OCI-LY1 (cell line): Measurements from ENCODE around the gene ADAM19.

Source experiments
- H2AFZ ChIP-seq: fragments of 200-600 bp; sonication (generic), shearing (Covaris generic); 2 replicates; pipeline ENCODE4 v1.6.0; 2014; ENCODE audit warnings: antibody characterized with exemption, mild to moderate bottlenecking, low read length
- H3F3A ChIP-seq: fragments of 200-600 bp; sonication (generic), shearing (Covaris generic); 2 replicates; pipeline ENCODE4 v1.6.0; 2014; ENCODE audit warnings: mild to moderate bottlenecking, antibody characterized with exemption, low read length, moderate library complexity; ENCODE audit not compliant: insufficient read depth
- H3K27ac ChIP-seq: fragments of 200-600 bp; sonication (generic); 2 replicates; pipeline ENCODE4 v1.5.1; 2014; ENCODE audit warnings: low read length, mixed run types, mild to moderate bottlenecking, low read depth; ENCODE audit not compliant: poor library complexity, severe bottlenecking
- H3K27me3 ChIP-seq: fragments of 200-600 bp; sonication (generic); 2 replicates; pipeline ENCODE4 v1.6.0; 2014; ENCODE audit warnings: antibody characterized with exemption, mild to moderate bottlenecking, low read length, moderate library complexity; ENCODE audit not compliant: insufficient read depth
- H3K36me3 ChIP-seq: fragments of 200-600 bp; sonication (generic); 2 replicates; pipeline ENCODE4 v1.6.1; 2014; ENCODE audit warnings: mild to moderate bottlenecking, antibody characterized with exemption, low read length, moderate library complexity, mixed read lengths; ENCODE audit not compliant: insufficient read depth
- H3K4me1 ChIP-seq: fragments of 200-600 bp; sonication (generic); 2 replicates; pipeline ENCODE4 v1.5.1; 2014; ENCODE audit warnings: mild to moderate bottlenecking, low read length, moderate library complexity; ENCODE audit not compliant: insufficient read depth, severe bottlenecking
- H3K4me2 ChIP-seq: fragments of 200-600 bp; sonication (generic), shearing (Covaris generic); 2 replicates; pipeline ENCODE4 v1.6.1; 2014; ENCODE audit warnings: low read length
- H3K4me3 ChIP-seq: fragments of 200-600 bp; sonication (generic); 2 replicates; pipeline ENCODE4 v1.5.1; 2014; ENCODE audit warnings: low read length, low read depth, mild to moderate bottlenecking, mixed read lengths; ENCODE audit not compliant: poor library complexity, severe bottlenecking
- H3K79me2 ChIP-seq: fragments of 200-600 bp; shearing (Covaris generic); 2 replicates; pipeline ENCODE4 v1.6.1; 2016; ENCODE audit warnings: mixed run types, low read length, mixed read lengths; ENCODE audit not compliant: insufficient read depth
- H3K9ac ChIP-seq: fragments of 200-600 bp; sonication (generic), shearing (Covaris generic); 2 replicates; pipeline ENCODE4 v1.6.1; 2014; ENCODE audit warnings: mild to moderate bottlenecking, low read length, mixed read lengths
- H3K9me2 ChIP-seq: fragments of 200-600 bp; sonication (generic), shearing (Covaris generic); 2 replicates; pipeline ENCODE4 v1.6.1; 2014; ENCODE audit warnings: low read depth, mild to moderate bottlenecking, low read length, mixed read lengths
- H3K9me3 ChIP-seq: fragments of 200-600 bp; shearing (Covaris generic); 2 replicates; pipeline ENCODE4 v1.6.1; 2014; ENCODE audit warnings: low read length, mixed read lengths
- H4K20me1 ChIP-seq: fragments of 200-600 bp; sonication (generic), shearing (Covaris generic); 2 replicates; pipeline ENCODE4 v1.6.0; 2016; ENCODE audit warnings: mild to moderate bottlenecking, low read length; ENCODE audit not compliant: insufficient read depth
- EZH2 ChIP-seq: fragments of 200-600 bp; sonication (generic), shearing (Covaris generic); IDR thresholded peaks from 2 replicates; pipeline ENCODE4 v1.8.0; 2017; ENCODE audit warnings: borderline replicate concordance, mixed run types, mild to moderate bottlenecking, antibody characterized with exemption, low read length, moderate library complexity, mixed read lengths
- TF ChIP-seq, protein P1 (sequence below): fragments of 200-600 bp; sonication (generic), shearing (Covaris generic); IDR thresholded peaks from 2 replicates; pipeline ENCODE4 v1.5.1; 2017; ENCODE audit warnings: mild to moderate bottlenecking, antibody characterized with exemption, low read length, moderate library complexity, mixed read lengths

ADAM19 gene

GRCh38 chr5:157494178-157494832, 81.3 kb downstream of the ADAM19 start:
- Histone ChIP-seq H3K36me3 (no peaks in the 10 kb centered on the region), H3F3A (no peaks in the 10 kb centered on the region), H3K79me2 (no peaks in the 10 kb centered on the region), H3K9me3 (no peaks in the 10 kb centered on the region), H3K4me2 (no peak overlapping the region), H3K27ac (no peak overlapping the region), H3K9me2 (no peaks in the 10 kb centered on the region), H3K4me3 (no peak overlapping the region), H4K20me1 (no peaks in the 10 kb centered on the region), H3K27me3 (no peaks in the 10 kb centered on the region), H2AFZ (no peak overlapping the region), H3K4me1 (no peaks in the 10 kb centered on the region), H3K9ac (no peak overlapping the region)
- TF ChIP-seq, protein P1, sequence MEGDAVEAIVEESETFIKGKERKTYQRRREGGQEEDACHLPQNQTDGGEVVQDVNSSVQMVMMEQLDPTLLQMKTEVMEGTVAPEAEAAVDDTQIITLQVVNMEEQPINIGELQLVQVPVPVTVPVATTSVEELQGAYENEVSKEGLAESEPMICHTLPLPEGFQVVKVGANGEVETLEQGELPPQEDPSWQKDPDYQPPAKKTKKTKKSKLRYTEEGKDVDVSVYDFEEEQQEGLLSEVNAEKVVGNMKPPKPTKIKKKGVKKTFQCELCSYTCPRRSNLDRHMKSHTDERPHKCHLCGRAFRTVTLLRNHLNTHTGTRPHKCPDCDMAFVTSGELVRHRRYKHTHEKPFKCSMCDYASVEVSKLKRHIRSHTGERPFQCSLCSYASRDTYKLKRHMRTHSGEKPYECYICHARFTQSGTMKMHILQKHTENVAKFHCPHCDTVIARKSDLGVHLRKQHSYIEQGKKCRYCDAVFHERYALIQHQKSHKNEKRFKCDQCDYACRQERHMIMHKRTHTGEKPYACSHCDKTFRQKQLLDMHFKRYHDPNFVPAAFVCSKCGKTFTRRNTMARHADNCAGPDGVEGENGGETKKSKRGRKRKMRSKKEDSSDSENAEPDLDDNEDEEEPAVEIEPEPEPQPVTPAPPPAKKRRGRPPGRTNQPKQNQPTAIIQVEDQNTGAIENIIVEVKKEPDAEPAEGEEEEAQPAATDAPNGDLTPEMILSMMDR: no peak
- TF ChIP-seq EZH2: no peak

GRCh38 chr5:157492886-157493285, 82.7 kb downstream of the ADAM19 start:
- Histone ChIP-seq H3K9ac (no peak overlapping the region), H3K27ac (no peak overlapping the region), H3K36me3 (no peaks in the 10 kb centered on the region), H3K79me2 (no peaks in the 10 kb centered on the region), H3K4me3 (no peak overlapping the region), H3K4me2 (no peak overlapping the region), H3K9me2 (no peaks in the 10 kb centered on the region), H3F3A (no peaks in the 10 kb centered on the region), H3K4me1 (peaks cover 6% of the 10 kb centered on the region), H3K9me3 (no peaks in the 10 kb centered on the region), H2AFZ (no peak overlapping the region), H3K27me3 (no peaks in the 10 kb centered on the region), H4K20me1 (no peaks in the 10 kb centered on the region)
- no peak for TF ChIP-seq EZH2
- TF ChIP-seq, protein P1: no peak

- Histone ChIP-seq H3K4me2 (no peak overlapping the region), H3K79me2 (no peaks in the 10 kb centered on the region), H3K9me2 (no peaks in the 10 kb centered on the region), H4K20me1 (no peaks in the 10 kb centered on the region), H3K9me3 (no peaks in the 10 kb centered on the region), H3K4me1 (peaks cover 19% of the 10 kb centered on the region), H3K27me3 (no peaks in the 10 kb centered on the region), H2AFZ (no peak overlapping the region), H3F3A (no peaks in the 10 kb centered on the region), H3K9ac (no peak overlapping the region), H3K27ac (no peak overlapping the region), H3K36me3 (no peaks in the 10 kb centered on the region), H3K4me3 (no peak overlapping the region)
- TF ChIP-seq, protein P1: no peak
- TF ChIP-seq EZH2: no peak
These were observed 84.0 kb downstream of the ADAM19 start for GRCh38 chr5:157491471-157491995.
